Lower lobe of right lung (tissue), 2 donors: ENCODE results near the gene PIGU. TPM values are rescaled to one million over a fixed set of nuclear protein-coding genes. Genes with fewer than 3 reads are reported as not detected.

Source experiments
- ATAC-seq, 2 donors: fragments of 200-7000 bp; cut with Tn5 transposase; one replicate each; pipeline ENCODE4 v1.9.1; 2020 to 2022; ENCODE audit warnings: mild to moderate bottlenecking in 2 of 2, moderate library complexity in 2 of 2
- DNase-seq: peaks from one replicate; pipeline ENCODE4 v3.0.0-alpha.2; 2020
- H3K27ac ChIP-seq: fragments of 200-600 bp; one replicate; pipeline ENCODE4 v1.8.0; 2022
- H3K27me3 ChIP-seq: fragments of 200-600 bp; one replicate; pipeline ENCODE4 v1.8.0; 2022; ENCODE audit warnings: low read depth
- H3K36me3 ChIP-seq: fragments of 200-600 bp; one replicate; pipeline ENCODE4 v1.8.0; 2022; ENCODE audit warnings: mild to moderate bottlenecking
- H3K4me1 ChIP-seq: fragments of 200-600 bp; one replicate; pipeline ENCODE4 v1.8.0; 2022
- H3K4me3 ChIP-seq: fragments of 200-600 bp; one replicate; pipeline ENCODE4 v1.8.0; 2022; ENCODE audit warnings: mild to moderate bottlenecking
- H3K9me3 ChIP-seq: fragments of 200-600 bp; one replicate; pipeline ENCODE4 v1.8.0; 2022
- intact Hi-C: fragments of 100-400 bp; cut with DNase I; formaldehyde crosslinking; loops from one replicate; pipeline ENCODE4 v1.11.0; 2022
- total RNA-seq: library from RNA; stranded (reverse); fragmentation: NEBNext Ultra II Directional; extraction: Animal tissue kit (Norgen Biotek cat#: 25700); gene quantifications from one replicate; pipeline ENCODE4 v1.2.1, GENCODE V29; 2021
- TF ChIP-seq, protein P1 (sequence below): fragments of 200-600 bp; IDR thresholded peaks from one replicate; pipeline ENCODE4 v1.8.0; 2022; ENCODE audit warnings: antibody characterized with exemption, mild to moderate bottlenecking
- donor health status: DM: no; HTN: yes; CAD: no; lungs with severe emphysema.

The PIGU gene
- total RNA-seq, 1 donor from 2014 or later, result 13.8 TPM

- TF ChIP-seq, protein P1, sequence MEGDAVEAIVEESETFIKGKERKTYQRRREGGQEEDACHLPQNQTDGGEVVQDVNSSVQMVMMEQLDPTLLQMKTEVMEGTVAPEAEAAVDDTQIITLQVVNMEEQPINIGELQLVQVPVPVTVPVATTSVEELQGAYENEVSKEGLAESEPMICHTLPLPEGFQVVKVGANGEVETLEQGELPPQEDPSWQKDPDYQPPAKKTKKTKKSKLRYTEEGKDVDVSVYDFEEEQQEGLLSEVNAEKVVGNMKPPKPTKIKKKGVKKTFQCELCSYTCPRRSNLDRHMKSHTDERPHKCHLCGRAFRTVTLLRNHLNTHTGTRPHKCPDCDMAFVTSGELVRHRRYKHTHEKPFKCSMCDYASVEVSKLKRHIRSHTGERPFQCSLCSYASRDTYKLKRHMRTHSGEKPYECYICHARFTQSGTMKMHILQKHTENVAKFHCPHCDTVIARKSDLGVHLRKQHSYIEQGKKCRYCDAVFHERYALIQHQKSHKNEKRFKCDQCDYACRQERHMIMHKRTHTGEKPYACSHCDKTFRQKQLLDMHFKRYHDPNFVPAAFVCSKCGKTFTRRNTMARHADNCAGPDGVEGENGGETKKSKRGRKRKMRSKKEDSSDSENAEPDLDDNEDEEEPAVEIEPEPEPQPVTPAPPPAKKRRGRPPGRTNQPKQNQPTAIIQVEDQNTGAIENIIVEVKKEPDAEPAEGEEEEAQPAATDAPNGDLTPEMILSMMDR, result no peak
- ATAC-seq, result no peak
- H3K9me3 ChIP-seq, result no peaks in the 10 kb centered on the region
- H3K36me3 ChIP-seq, result peaks cover 19% of the 10 kb centered on the region
- intact Hi-C loops, result no loop called here
- DNase-seq, result no peak
- no peak overlapping the region for H3K27ac ChIP-seq
- peaks cover 7% of the 10 kb centered on the region for H3K4me1 ChIP-seq
- no peaks in the 10 kb centered on the region for H3K27me3 ChIP-seq
- H3K4me3 ChIP-seq, result no peak overlapping the region
Observed at GRCh38 chr20:34570859-34571306, 106.0 kb downstream of the PIGU start.

DNA sequence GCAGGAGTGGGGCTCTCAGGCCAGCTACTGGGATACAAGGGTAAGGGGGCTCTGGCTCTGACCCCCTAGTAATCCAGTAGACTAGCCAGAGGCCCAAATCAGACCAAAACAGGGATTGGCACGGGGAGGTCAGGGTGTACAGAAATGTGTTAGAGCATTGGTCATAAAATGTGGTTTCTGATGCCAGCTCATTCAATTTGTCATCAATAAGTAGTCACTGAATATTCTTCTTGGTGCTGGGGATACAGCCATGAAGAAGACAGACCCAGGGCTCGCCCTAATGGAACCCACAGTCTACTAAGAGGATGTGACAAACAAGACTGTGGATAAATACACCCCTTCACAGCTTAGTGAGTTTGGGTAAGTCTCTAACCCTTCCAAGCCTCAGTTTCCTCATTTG, 107.3 kb downstream of the PIGU start:
- intact Hi-C loops, result no loop called here

DNA sequence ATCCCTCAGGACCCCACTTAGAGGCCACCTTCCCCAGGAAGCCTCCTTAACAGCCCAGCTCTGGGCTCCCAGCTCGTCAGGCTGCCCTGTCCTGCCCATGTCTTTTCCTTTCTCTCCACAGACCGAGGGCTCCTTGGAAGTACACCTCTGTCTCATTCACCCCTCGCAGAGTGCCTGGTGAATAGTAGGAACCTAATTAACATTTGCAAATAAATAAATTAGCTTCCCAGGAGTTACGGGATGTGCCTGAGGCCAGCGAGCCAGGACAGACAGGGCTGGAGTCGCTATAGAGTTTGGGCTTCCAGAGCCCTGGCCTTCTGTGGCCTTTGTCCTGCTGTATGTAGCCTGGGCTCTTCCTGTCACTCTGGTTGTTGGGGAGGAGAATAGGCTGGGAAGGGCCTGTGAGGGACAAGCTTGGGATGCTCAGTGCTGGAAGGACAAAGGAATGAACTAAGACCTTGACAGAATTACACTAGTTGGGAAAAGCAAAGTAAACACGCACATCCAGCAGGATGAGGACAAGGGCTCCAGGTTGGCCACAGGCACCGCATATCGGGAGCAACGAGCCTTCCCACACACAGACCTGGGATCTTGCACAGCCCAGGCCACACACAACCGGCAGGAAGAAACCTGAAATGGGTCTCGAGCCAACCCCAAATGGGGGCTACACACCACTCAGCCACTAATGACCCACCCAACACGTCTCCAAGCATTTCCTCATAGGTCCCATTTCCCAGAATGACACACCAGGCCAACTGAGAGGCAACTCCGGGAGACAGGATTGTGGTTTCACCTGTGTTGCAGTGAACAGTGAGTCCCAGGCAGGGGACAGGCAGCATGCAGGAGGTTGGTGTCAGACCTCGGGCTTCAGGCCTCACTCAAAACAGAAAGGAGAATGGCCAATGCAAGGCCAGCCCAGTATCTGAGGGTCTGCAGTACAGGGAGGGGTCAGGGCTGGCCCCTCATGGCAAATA, 108.7 kb downstream of the PIGU start:
- Histone ChIP-seq H3K36me3 (peaks cover 4% of the 10 kb centered on the region), H3K27ac (peak overlapping the region; percentile 72), H3K4me3 (no peak overlapping the region), H3K9me3 (no peaks in the 10 kb centered on the region), H3K4me1 (peaks cover 7% of the 10 kb centered on the region), H3K27me3 (no peaks in the 10 kb centered on the region)
- intact Hi-C loops, result no loop called here
- TF ChIP-seq, protein P1, result no peak
- ATAC-seq (peak; percentile 44), DNase-seq (no peak)

More for the DNA sequence above, 107.3 kb downstream of the PIGU start:
- peaks cover 17% of the 10 kb centered on the region for H3K36me3 ChIP-seq
- ATAC-seq (no peak), DNase-seq (no peak)
- H3K4me1 ChIP-seq, result peaks cover 7% of the 10 kb centered on the region
- no peak overlapping the region for H3K27ac ChIP-seq
- H3K27me3 ChIP-seq, result no peaks in the 10 kb centered on the region
- H3K4me3 ChIP-seq, result no peak overlapping the region
- no peaks in the 10 kb centered on the region for H3K9me3 ChIP-seq
- TF ChIP-seq, protein P1, result no peak

DNA sequence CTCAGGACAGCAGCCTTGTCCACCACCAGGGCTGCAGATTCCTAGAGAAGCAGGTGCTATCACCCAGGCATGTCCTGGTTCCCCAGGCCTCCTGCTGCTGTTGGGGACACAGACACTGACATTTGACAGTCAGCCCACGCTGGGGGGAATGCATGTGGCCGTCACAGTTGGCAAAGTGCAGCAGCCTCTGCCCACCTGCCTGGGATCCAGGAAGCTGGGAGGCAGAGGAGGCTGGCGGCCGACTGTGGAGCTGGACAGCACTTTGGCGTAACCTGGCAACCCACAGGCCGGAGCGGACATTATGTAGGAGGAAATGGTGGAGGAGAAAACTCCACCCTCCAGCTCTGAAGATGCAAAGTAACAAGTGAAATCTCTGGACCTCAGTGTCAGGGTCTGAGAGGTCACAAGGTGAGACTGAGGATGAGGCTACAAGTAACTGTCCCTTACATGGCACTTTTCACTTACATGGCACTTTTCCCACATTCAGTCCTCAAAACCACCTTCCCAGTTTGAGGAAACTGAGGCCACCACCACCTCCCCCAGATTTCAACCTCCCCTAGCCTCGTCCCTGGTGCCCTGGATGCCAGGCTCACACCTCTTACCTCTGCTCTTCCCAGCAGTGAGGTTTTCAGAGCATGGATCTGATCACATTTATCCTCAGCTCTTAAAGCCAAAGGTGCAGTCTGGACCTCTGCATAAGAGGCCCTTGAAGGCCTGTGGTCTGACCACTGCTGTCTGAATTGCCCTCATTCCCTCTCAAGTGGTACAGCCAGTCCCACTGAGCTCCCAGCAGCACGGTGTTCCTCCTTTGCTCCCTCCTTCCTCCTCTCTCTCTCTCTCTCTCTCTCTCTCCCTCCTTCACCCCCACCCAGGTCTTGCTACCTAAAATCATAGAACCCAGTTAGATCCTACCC, 109.7 kb downstream of the PIGU start:
- peaks cover 4% of the 10 kb centered on the region for H3K36me3 ChIP-seq
- intact Hi-C loops, result no loop called here
- peaks cover 7% of the 10 kb centered on the region for H3K4me1 ChIP-seq
- H3K27ac ChIP-seq, result peak overlapping the region; percentile 72
- peak; percentile 92 to 94 for ATAC-seq
- H3K9me3 ChIP-seq, result no peaks in the 10 kb centered on the region
- no peaks in the 10 kb centered on the region for H3K27me3 ChIP-seq
- TF ChIP-seq, protein P1, result no peak
- peak; percentile 70 for DNase-seq
- no peak overlapping the region for H3K4me3 ChIP-seq

- H3K4me1 ChIP-seq, result peaks cover 7% of the 10 kb centered on the region
- no peak overlapping the region for H3K27ac ChIP-seq
- no peak for DNase-seq
- no peak overlapping the region for H3K4me3 ChIP-seq
- TF ChIP-seq, protein P1, result no peak
- no peaks in the 10 kb centered on the region for H3K27me3 ChIP-seq
- no peak for ATAC-seq
- intact Hi-C loops, result no loop called here
- H3K36me3 ChIP-seq, result peaks cover 4% of the 10 kb centered on the region
- H3K9me3 ChIP-seq, result no peaks in the 10 kb centered on the region
Observed at GRCh38 chr20:34564833-34565232, 112.1 kb downstream of the PIGU start.
